IPS-11a (cell line): ENCODE measurements around the gene AMIGO1.

Experiments
- H3K4me3 ChIP-seq: one replicate; pipeline ENCODE4 v1.5.1; 2013; ENCODE audit warnings: low read depth, low read length, control low read depth

AMIGO1 gene

GRCh38 chr1:109503935-109504334, 5.6 kb downstream of the AMIGO1 start:
- H3K4me3 ChIP-seq: no peak overlapping the region

- no peak overlapping the region for H3K4me3 ChIP-seq
These were observed 7.1 kb downstream of the AMIGO1 start for GRCh38 chr1:109502364-109502851.

- no peak overlapping the region for H3K4me3 ChIP-seq
These were observed 7.7 kb downstream of the AMIGO1 start for GRCh38 chr1:109501644-109502363.

DNA sequence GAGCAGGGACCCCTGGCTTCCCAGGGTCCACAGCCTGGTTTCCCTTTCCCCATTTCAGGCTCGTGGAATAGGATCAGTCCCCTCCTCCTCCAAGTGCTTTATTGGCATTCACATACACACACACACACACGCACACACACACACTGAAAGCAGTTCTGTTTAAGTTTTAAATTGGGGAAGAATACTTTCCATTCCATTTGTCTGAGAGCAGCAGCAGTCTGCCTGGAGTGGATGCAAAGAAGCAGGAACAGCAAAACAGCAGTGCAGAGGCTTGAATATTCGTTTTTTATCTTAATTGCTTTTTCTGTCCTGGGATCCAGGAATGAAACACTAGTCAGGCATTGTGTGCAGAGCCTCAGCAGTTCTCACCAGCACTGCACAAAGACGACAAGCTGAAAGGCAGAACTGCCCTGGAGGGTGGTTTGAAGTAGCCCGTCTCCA, 8.6 kb downstream of the AMIGO1 start:
- no peak overlapping the region for H3K4me3 ChIP-seq

DNA sequence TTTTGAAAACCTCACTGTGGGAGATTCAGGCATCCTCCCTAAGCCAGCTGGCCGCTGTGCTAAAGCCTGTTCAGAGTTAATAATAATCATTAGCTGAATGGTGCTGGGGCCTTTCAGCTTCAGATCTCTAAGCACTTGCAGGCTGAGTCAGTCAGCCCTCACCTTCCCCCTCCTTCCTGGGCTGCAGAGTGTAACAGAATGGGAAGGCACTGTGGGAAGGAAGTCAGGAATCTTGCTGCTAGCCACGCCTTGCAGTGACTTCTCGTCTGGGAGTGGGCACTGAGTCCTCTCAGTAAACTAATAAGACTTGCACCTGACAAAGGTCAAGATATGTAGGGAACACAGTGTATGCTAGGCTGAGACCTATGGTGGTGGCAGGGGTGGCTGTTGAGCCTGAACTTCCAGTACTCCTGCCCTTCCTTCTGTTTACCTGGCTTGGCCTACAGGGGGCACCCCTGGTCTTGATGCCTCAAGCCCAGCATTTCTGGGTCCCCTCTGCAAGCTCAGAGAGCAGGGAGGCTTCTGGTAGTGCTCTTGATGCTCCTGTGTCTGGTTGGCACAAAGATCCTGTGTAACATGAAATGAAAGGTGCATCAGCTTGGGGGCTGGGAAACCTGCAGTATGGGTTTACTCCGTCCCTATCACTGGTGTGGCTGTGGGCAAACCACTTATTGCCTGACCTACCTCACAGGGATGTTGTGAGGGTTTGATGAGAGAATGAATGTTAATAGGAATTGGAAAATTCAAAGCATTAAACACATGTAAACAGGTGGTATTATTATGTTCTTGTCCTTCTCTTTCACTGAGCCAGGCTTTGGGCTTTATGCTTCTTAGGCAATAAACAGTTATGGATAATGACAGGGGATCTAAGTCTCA, 9.6 kb downstream of the AMIGO1 start:
- no peak overlapping the region for H3K4me3 ChIP-seq

DNA sequence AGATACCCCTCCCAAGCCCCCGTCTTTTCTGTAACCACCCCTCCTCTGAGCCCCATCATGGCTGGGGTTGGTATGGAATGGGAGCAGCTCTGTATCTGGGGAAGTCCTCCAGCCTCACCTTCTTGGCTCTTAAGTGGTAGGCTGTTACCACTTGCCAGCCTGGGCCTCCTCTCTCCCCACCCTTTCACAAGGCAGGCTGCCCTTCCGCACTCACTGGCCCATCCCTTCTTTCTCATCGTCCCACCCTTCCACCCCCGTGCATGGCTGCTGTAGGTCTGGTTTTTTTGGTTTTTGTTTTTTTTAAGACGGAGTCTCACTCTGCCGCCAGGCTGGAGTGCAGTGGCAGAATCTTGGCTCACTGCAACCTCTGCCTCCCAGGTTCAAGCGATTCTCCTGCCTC, 10.4 kb downstream of the AMIGO1 start:
- H3K4me3 ChIP-seq: no peak overlapping the region

GRCh38 chr1:109498161-109498801, 11.2 kb downstream of the AMIGO1 start:
- no peak overlapping the region for H3K4me3 ChIP-seq

DNA sequence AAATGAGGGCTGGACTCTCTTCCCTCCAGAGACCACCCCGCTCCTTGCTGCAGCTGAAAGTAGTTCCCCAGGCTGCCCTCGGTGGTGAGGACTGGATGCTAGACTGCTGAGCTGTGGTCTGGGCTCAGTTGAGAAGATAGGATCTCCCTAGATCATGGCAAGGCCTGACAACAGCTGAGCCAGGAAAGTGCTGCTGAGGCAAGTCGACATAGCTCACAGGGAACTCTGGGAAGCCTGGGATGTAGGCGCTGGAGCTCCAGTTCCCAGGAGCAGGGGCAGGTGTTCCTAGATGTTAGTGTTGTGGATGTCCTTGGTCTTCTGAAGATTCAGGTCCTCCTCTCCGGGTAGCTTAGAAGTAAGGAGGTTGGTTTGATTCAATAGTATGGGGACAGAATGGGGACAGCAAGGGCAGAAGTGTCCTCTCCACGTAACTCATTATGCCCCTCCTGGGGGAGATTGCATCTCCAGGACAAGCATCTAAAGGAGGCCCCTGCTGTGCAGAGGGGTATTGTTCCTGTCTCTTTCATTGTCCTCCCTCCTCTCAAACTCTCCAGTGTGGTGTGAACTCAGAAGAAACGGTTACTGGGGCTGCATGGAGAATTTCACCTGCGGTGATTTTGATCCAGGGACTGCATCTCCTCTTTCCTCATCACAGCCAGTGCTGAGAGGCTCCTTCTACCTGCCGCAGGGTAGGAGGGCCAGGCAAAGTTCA, 11.9 kb downstream of the AMIGO1 start:
- H3K4me3 ChIP-seq: no peak overlapping the region

DNA sequence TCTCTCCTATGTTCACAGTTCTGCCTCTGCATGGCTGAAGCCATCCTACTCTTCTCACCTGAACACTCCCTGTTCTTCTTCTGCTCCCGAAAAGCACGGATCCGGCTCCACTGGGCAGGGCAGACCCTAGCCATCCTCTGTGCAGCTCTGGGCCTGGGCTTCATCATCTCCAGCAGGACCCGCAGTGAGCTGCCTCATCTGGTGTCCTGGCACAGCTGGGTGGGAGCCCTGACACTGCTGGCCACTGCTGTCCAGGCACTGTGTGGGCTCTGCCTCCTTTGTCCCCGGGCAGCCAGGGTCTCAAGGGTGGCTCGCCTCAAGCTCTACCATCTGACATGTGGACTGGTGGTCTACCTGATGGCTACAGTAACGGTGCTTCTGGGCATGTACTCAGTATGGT, 13.8 kb downstream of the AMIGO1 start:
- no peak overlapping the region for H3K4me3 ChIP-seq

DNA sequence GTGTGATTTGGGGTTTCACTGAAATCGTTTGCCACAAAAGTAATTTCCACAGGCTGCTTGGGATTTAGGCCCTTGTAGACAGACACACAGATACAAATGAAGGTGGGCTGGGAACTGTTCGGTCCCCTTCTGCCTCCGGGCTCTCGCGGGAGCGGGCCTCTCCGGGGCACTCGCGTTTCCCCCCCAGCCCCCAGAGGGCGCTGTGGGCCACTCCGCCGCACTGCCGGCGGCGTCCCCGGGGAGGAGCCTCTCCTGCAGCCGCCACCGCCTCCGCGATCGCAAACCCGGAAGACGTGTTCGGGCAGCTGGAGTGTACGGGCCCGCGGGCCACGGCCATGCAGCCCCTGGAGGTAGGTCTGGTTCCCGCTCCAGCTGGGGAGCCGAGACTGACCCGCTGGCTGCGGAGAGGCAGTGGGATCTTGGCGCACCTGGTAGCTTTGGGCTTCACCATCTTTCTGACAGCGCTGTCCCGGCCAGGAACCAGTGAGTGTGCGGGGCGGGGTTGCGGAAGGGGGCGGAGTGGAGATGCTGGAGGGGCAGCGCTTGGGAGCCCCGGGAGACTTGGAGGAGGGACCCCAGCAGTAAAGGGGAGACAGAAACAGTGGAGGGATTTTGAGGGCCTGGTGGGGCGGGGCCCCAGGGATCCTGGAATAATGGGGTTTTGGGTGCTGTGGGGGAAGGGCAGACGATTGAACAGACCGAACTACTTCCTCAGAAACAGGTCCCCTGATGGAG, 15.6 kb downstream of the AMIGO1 start, which contains the start of gene CYB561D1:
TSS of gene CYB561D1 (plus strand) at position 290 of the 735 bp plus-strand sequence. CDS start at position 336, 46 bp downstream.
- peak within 1 kb of the TSS; percentile 92 for H3K4me3 ChIP-seq

DNA sequence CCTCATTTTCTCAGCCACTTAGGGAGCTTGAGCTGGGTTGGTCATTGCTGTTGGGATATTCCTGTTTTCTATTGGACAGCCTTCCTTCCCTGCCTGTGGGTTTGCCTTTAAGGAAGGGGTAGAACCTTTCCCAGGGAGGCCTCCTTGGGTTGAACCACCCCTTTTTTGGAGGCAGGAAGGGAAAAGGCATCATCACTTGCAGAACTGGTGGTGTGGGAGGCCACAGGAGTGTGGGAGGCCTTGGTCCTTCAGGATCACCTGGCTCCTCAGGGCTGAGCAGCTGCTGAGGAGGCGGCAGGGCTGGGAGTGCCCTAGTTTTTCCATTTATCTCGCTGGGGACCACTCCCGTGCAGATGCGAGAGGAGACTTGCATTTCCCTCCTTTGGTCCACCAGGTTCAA, 16.3 kb downstream of the AMIGO1 start:
- no peak overlapping the region for H3K4me3 ChIP-seq

DNA sequence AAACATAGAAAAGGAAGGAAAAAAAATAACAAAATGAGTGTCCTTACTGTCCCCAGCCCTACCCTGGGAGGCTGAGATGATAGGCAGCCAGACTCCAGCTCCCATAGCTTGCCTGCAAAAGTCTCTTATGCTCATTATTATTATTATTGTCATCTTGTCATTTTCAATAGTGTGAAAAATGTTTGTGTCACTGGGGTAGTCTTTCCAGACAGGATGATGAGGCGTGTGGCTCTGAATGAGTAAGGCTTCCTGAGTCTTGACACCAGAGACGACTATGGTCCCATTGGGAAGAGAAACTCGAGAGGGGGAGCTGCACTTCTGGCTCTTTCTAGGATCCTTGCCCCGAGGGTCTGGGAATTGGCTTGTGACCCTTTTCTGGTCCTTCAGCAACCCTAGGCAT, 16.7 kb downstream of the AMIGO1 start:
- no peak overlapping the region for H3K4me3 ChIP-seq

DNA sequence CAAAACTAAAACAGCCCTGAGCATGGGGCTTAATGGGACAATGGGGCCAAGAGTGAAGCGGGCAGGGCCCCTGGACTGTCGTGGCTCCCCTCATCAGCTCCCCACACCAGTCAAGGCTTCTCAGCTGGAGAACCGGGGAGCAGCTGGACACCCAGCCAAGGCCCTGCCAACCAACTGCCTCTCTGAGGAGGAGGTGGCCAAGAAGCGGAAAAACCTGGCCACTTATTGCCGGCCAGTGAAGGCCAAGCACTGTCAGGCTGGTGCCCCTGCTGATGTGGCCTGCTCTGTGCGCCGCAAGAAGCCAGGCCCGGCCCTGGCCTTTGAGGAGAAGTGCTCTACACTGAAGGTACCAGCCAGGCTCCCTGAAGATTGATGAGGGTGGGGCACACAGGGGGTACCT, 18.2 kb downstream of the AMIGO1 start:
- no peak overlapping the region for H3K4me3 ChIP-seq

DNA sequence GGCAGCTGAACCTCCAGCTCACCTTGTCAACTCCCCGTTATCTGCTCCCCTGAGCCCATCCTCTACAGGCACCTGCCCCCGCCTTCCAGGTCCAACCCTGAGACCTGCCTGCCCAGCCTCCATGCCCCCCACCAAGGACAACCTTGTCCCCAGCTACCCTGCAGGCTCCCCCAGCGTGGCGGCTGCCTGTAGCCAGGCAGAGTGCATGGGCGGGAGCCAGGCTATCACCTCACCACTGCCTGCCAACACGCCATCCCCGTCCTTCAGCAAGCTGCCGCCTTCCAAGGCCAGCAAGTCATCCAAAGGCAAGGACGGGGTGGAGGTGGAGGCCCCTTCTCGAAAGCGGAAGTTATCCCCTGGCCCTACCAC, 18.6 kb downstream of the AMIGO1 start:
- no peak overlapping the region for H3K4me3 ChIP-seq

- H3K4me3 ChIP-seq: no peak overlapping the region
These were observed 19.2 kb downstream of the AMIGO1 start for GRCh38 chr1:109490029-109490933.

- no peak overlapping the region for H3K4me3 ChIP-seq
These were observed 20.8 kb downstream of the AMIGO1 start for GRCh38 chr1:109488696-109489095.

DNA sequence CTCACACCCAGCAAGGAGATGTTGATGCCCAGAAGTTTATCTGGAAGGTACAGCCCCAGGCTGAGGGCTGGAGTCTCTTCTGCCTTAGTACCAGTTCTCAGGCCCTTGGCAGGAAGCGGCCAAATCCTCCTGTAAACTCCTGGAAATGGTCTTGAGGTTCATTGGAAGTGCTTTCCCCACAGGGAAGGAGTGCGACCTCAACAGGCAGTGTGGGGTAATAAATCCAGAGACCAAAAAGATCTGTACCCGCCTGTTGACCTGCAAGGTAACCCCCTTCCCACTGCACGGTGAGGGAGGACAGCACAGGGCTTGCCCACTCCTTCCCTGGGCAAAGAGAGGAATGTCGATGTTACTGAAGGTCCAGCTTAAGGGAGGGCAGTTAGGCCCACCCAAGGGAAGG, 21.3 kb downstream of the AMIGO1 start:
- H3K4me3 ChIP-seq: no peak overlapping the region

DNA sequence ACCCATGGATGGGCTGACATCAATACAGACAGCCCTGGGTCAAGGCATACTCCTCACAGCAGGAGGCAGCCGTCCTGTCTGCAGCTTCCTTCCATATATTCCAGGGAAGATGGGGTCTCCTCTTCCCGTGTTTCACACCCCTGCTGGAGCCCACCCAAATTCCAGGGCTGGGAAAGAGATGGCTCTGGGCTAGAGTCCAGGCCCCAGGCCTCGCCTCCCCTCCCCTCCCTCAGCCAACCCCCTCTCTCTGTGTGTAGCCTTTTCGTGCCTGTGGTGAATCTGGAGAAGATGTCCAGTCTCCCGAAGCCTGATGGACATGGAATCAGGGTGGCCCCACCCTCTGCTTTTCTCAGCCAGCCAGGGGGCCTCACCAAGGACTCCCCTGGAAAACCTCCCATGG, 22.3 kb downstream of the AMIGO1 start:
- H3K4me3 ChIP-seq: no peak overlapping the region

GRCh38 chr1:109485001-109485400, 24.5 kb downstream of the AMIGO1 start:
- H3K4me3 ChIP-seq: peak overlapping the region; percentile 79
